NCI-H2196 (cell line): ENCODE results near the gene TANC1.
"Not testable (repeated sequence)": the region's sequence is repeated elsewhere in the genome, so short reads cannot be mapped to it uniquely, and the experiment has no call there.

Experiments
- DNase-seq: peaks from one replicate; lab custom pipeline; 2025; ENCODE audit not compliant: unreplicated experiment; lab: John Stamatoyannopoulos, UW

TANC1 gene

GRCh38 chr2:159022019-159022418, 53.6 kb downstream of the TANC1 start:
- no peak for DNase-seq

- no peak for DNase-seq
These were observed 57.7 kb downstream of the TANC1 start for GRCh38 chr2:159026170-159026569.

GRCh38 chr2:159028776-159029175, 60.3 kb downstream of the TANC1 start:
- DNase-seq = no peak

DNA sequence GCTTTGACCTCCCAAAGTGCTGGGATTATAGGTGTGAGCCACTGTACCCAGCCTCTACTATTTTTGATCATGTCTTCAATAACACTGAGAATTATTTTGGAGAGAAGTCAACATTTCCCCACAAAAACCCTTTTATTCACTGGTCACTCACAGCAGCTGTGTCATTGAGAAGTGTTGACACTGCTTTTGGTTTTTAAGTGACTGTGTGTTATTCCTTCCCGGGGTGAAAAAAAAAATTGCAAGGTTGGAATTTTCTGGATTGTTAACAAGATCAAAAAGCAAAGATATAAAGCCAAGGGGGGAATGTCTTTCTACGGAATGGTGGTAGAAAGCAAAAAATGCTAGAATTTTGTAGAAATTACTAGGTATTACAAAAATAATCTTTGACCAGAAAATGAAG, 61.5 kb downstream of the TANC1 start:
- no peak for DNase-seq

- DNase-seq = no peak
These were observed 62.4 kb downstream of the TANC1 start for GRCh38 chr2:159030674-159031380.

- no peak for DNase-seq
These were observed 63.7 kb downstream of the TANC1 start for GRCh38 chr2:159032146-159032545.

DNA sequence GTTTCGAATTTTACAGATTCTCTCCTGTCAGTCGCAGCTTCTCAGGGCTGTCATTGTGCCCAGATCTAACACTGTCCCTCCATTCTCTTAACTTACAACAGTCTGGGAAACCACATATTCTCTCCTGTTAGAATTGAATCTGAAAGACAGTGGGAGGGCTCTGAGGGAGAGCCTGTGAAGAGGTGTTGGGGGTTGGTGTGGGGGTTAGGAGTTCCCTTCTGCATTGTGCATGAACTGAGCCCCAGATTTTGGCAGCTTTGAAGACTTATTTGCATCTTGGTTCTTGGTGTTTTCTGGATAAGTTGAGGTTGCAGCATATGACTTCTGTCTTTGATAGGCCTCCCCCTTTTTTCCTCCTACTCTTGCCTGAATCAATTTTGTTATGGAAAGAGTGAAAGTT, 64.1 kb downstream of the TANC1 start:
- DNase-seq = no peak

DNA sequence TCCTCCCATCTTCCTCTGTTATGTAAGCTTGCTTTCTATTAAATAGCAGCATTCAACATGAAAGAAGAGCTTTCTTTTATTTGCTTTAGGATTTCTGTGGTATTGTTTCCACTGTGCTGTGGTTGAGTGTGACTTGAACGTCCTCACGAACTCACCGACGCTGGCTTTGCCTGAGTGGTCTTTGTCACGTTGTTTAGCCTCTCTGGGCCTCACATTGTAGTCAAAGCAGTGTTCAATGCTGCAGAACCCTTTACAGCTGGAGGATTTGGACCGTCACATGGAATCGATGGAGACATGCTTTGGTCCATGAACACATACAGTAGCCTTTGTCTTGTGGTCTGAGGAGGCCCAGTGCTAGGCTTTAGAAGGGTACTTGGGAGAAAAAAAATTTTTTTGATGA, 66.3 kb downstream of the TANC1 start:
- no peak for DNase-seq

- DNase-seq = peak; percentile 84
These were observed 67.5 kb downstream of the TANC1 start for GRCh38 chr2:159035790-159036411.

GRCh38 chr2:159036461-159036860, 68.0 kb downstream of the TANC1 start:
- not testable (repeated sequence) for DNase-seq

- DNase-seq = not testable (repeated sequence)
These were observed 72.9 kb downstream of the TANC1 start for GRCh38 chr2:159041328-159041727.

DNA sequence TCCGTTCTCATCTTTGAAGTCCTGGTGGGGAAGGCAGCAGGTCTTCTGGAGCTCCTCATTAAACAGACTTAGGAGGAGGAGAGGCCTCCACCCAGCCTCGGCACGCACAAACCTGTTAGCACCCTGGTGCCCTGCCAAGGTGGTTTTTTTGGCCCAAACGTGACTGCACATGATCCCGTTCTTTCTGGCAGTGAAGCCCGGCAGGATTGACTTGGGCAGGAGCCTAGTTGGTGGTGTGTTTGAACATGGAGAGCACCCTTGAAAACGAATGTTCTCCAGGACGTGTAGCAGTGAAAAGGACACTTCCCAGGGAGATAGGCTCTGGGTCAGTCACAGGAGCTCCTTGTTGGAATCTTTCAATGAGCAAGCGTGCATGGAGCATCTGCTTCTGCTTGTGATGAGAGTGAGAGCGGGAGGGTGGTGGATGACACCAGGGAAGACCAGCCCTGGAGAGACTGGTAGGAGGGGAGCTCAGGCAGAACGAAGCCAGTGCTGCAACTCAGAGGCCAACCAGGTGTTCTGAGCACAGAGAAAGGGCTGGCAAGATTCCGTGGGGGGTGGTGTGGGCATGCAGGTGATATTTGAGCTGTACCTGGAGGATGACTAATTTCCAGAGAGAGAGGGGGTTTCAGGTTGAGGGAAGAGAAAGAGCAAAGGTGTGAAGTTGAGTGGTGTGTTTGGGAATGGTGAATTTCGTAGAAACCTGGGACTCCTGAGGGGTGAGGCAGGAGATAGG, 73.8 kb downstream of the TANC1 start:
- DNase-seq = no peak

- DNase-seq = no peak
These were observed 75.3 kb downstream of the TANC1 start for GRCh38 chr2:159043710-159044109.

DNA sequence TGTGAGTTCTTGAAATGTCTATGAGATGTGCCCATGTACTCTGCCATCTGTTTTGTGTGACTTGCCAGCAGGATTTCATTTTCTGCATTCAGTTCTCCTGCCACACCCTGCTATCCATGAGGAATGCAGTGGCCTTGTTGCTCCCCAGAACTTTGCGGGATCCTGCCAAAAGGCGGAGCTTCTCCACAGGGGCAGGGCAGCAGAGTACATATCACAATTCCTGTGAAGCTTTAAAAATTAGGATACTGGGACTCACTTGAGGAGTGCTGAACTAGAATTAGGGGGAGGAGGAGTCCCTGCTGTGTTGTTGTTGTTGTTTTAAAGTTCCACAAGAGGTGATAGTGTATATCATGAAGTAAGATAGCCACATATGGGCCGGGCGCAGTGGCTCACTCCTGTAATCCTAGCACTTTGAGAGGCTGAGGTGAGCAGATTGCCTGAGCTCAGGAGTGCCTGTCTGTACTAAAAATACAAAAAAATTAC, 76.4 kb downstream of the TANC1 start:
- no peak for DNase-seq

DNA sequence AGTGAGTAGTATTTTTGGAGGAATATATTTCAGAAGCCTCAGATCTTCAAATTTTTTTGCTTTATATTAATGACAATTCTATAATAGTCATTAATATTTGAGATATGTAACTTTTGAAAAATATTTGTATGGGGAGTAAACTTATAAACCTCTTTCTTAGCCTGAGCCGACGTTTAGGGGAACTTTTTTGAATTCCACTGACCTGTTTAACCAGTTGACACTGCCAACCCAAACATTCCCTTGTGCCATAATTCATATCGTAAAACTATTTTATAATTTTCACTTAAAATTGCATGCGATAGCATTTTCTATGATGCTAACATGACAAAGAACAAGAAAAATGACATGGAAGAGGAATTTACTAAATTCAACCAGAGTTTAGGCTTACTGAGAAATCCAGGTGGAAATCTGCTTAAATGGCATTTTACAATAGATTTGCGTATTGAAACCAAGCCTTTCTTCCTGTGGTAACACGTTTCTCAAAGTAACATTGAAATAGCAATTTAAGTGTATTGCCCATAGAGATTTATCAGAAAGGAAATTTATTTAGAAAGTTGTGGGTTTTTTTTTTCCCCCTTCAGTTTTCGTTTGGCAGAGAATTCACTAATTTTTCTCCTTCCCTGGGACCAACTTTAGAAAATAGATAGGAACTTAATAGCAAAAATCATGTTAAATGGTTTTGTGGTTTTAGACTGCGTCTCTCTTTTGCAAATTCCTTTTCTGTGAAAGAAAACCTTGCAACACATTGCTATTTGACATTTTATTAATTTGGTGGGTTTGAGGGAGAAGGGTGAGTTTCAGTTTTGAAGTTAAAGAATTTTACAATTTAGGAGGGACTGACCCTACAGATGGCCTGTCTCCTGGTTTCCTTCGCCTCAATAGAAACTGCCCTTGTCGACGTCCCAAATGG, 77.4 kb downstream of the TANC1 start:
- no peak for DNase-seq

DNA sequence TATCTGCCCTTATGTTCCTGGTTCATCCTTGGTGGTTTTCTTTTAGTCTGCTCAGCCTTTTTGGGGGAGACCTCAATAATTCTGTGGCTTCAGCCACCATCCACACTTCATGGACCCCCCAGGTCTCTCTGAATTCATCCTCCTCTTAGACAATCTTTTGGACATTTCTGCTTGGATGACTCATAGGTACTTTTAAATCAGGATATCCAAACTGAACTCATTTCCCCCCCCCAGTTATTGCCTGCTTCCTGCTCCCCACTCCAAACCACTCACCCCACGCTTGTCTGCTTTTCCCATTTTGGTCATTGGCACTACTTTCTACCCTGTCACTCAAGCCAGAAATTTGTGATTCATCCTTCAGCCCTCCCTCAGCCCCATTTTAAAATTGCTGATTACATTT, 78.5 kb downstream of the TANC1 start:
- DNase-seq = no peak

- DNase-seq = no peak
These were observed 82.0 kb downstream of the TANC1 start for GRCh38 chr2:159050426-159050825.

- DNase-seq = no peak
These were observed 82.7 kb downstream of the TANC1 start for GRCh38 chr2:159051133-159051532.

- DNase-seq = no peak
These were observed 83.2 kb downstream of the TANC1 start for GRCh38 chr2:159051661-159052060.

GRCh38 chr2:159052157-159052601, 83.7 kb downstream of the TANC1 start:
- no peak for DNase-seq
